Heart right ventricle (tissue), 16 donors: Measurements from ENCODE around the gene LENG9. TPM values are rescaled to one million over a fixed set of nuclear protein-coding genes. Genes with fewer than 3 reads are reported as not detected.
"Not testable (repeated sequence)": the region's sequence is repeated elsewhere in the genome, so short reads cannot be mapped to it uniquely, and the experiment has no call there.

Experiments used
- ATAC-seq, 8 donors: fragments of 200-7000 bp; cut with Tn5 transposase; one replicate each; pipeline ENCODE4 v1.9.1; 2020; ENCODE audit warnings: mild to moderate bottlenecking in 8 of 8, moderate library complexity in 8 of 8, moderate number of reproducible peaks in 1 of 8
- DNase-seq, 2 donors: peaks; one replicate each; pipeline ENCODE4 v3.0.0-alpha.2; 2020
- H3K27ac ChIP-seq, 10 donors: fragments of 200-600 bp; sonication (generic) in 2 of 10; one replicate each; pipeline versions ENCODE4 v1.5.0 to v1.8.0; 2020 to 2022; ENCODE audit warnings: mild to moderate bottlenecking in 3 of 10
- H3K27me3 ChIP-seq, 7 donors: fragments of 200-600 bp; one replicate each; pipeline ENCODE4 v1.8.0; 2021 to 2022; ENCODE audit warnings: mild to moderate bottlenecking in 2 of 7
- H3K36me3 ChIP-seq, 9 donors: fragments of 200-600 bp; sonication (generic) in 1 of 9; one replicate each; pipeline versions ENCODE4 v1.5.0 to v1.8.0; 2020 to 2022; ENCODE audit warnings: mild to moderate bottlenecking in 2 of 9
- H3K4me1 ChIP-seq, 9 donors: fragments of 200-600 bp; sonication (generic) in 1 of 9; one replicate each; pipeline versions ENCODE4 v1.5.0 to v1.8.0; 2020 to 2022; ENCODE audit warnings: mild to moderate bottlenecking in 4 of 9
- H3K4me3 ChIP-seq, 10 donors: fragments of 200-600 bp; sonication (generic) in 2 of 10; one replicate each; pipeline versions ENCODE4 v1.5.0 to v1.8.0; 2020 to 2022; ENCODE audit warnings: mild to moderate bottlenecking in 7 of 10, moderate library complexity in 2 of 10
- H3K9me3 ChIP-seq, 11 donors: fragments of 200-600 bp in 10 of 11; sonication (generic) in 2 of 11; one replicate each; pipeline versions ENCODE4 v1.5.0 to v1.8.0; 2013 to 2022; ENCODE audit warnings: mild to moderate bottlenecking in 2 of 11, control low read depth in 1 of 11, moderate library complexity in 1 of 11
- CTCF ChIP-seq, 9 donors: fragments of 200-600 bp; sonication (generic) in 2 of 9; IDR thresholded peaks; one replicate each; pipeline versions ENCODE4 v1.5.0 to v1.8.0; 2021 to 2022; ENCODE audit warnings: antibody characterized with exemption in 9 of 9, mild to moderate bottlenecking in 5 of 9, moderate library complexity in 1 of 9
- WGBS, 2 donors: extraction: QIAGEN DNeasy Blood & Tissue Kit; methylation state at CpG; one replicate each; pipeline ENCODE4 v1.1.7; 2013; ENCODE audit warnings: inconsistent platforms in 1 of 2; 5-methylcytosine and 5-hydroxymethylcytosine counted together
- intact Hi-C, 10 donors: fragments of 100-400 bp; cut with DNase I; formaldehyde crosslinking; loops; one replicate each; pipeline versions ENCODE4 v1.11.1 to v1.14.2; 2022
- polyA plus RNA-seq, 2 donors: library from polyadenylated mRNA; stranded (reverse); fragments of 200-250 nt; gene quantifications; one replicate each; pipeline ENCODE4 v1.2.3, GENCODE V29; 2013
- total RNA-seq, 10 donors: library from RNA; stranded (reverse); fragmentation: NEBNext Ultra II Directional in 3 of 10; extraction: Animal tissue kit (Norgen Biotek cat#: 25700) in 3 of 10; gene quantifications; one replicate each; pipeline versions ENCODE4 v1.2.1 to v1.2.4, GENCODE V29; 2021 to 2023
- donor health status: Arrhythmogenic right ventricular cardiomyopathy.
- donor health status: ischemic (EF 13 %, LVEDD 7.1; RV severe dilation, severe dysfunction).
- donor health status: healthy with polysubstance abuse.
- donor health status: DM: no; HTN: yes; CAD: no.
- donor health status: DM: no; HTN: no; CAD: no.
- donor health status: ischemic (EF 25% LVEDD 6.9; RV normal size, moderate dysfunction).
- donor health status: ischemic (EF 25% LVEDD 5.7; RV mildly dilated, moderate dysfunction).
- donor health status: healthy.
- donor health status: DM: yes; HTN: yes; CAD: no.
- donor health status: Ischemic cardiomyopathy.
- donor health status: ischemic (EF 35%, LVEDD 5.7; RV mildly dilated, moderate dysfunction).
- donor health status: nonischemic (EF 11% LVEDD 7.7; RV severe dilation, severe dysfunction).
- donor health status: DM: yes; HTN: yes; CAD: no.
- donor health status: PGD.
- donor health status: ischemic (EF 29% LVEDD 5.4; RV normal size, mild dysfunction).
- donor health status: nonischemic (EF 23%, LVEDD 6.1; RV moderate dilation, normal function).

The LENG9 gene
- total and polyA plus RNA-seq, 12 donors: 1.0 to 4.2 (median 1.6) TPM

GRCh38 chr19:54506079-54506478 is 42.5 kb upstream of the LENG9 start:
- DNase-seq (no peak), ATAC-seq (no peak)
- H3K9me3 ChIP-seq: no peaks in the 10 kb centered on the region
- no peak overlapping the region for H3K4me3 ChIP-seq
- 75% methylated on average over 10 of the region's 10 CpGs for WGBS, 2 donors
- H3K4me1 ChIP-seq: no peaks in the 10 kb centered on the region
- peaks cover 0 to 52% (median 16%) of the 10 kb centered on the region in 7 donors for H3K27me3 ChIP-seq
- TF ChIP-seq CTCF (IDR thresholded peaks at IDR 0.05): no peak
- H3K36me3 ChIP-seq: no peaks in the 10 kb centered on the region
- no peak overlapping the region for H3K27ac ChIP-seq
- intact Hi-C loops: no loop called here

- H3K4me3 ChIP-seq, H3K36me3 ChIP-seq, H3K9me3 ChIP-seq, H3K4me1 ChIP-seq, H3K27ac ChIP-seq, DNase-seq, intact Hi-C loops, ATAC-seq: not testable (repeated sequence)
- H3K27me3 ChIP-seq: peaks cover 0 to 56% (median 16%) of the 10 kb centered on the region in 7 donors
- WGBS, 2 donors: 83 to 84% methylated on average over 4 of the region's 4 CpGs
Observed at GRCh38 chr19:54505542-54505941, 42.0 kb upstream of the LENG9 start.

GRCh38 chr19:54502518-54503048 is 39.0 kb upstream of the LENG9 start, which contains the start of gene LAIR2:
LAIR2 (plus strand) TSS chr19:54502831; CDS start chr19:54502919, 88 bp downstream.
- intact Hi-C loops: no loop called here
- 65 to 69% methylated on average over 14 of the region's 14 CpGs for WGBS, 2 donors
- H3K27me3 ChIP-seq: peaks cover 0 to 67% (median 14%) of the 10 kb centered on the region in 7 donors
- DNase-seq: no peak
- H3K4me3 ChIP-seq: peak within 1 kb of the TSS in 1 of 10 donors; percentile 18
- TF ChIP-seq CTCF (IDR thresholded peaks at IDR 0.05): no peak
- no peaks in the 10 kb centered on the region for H3K9me3 ChIP-seq
- ATAC-seq: no peak
- no peaks in the 10 kb centered on the region for H3K4me1 ChIP-seq
- no peak within 1 kb of the TSS for H3K27ac ChIP-seq
- no peaks in the 10 kb centered on the region for H3K36me3 ChIP-seq

- peaks cover 0 to 76% (median 16%) of the 10 kb centered on the region in 7 donors for H3K27me3 ChIP-seq
- H3K9me3 ChIP-seq, ATAC-seq, H3K4me3 ChIP-seq, H3K4me1 ChIP-seq, H3K36me3 ChIP-seq, H3K27ac ChIP-seq, DNase-seq, intact Hi-C loops: not testable (repeated sequence)
- WGBS, 2 donors: 76 to 77% methylated on average over 9 of the region's 9 CpGs
Observed at GRCh38 chr19:54498451-54498772, 34.8 kb upstream of the LENG9 start.

GRCh38 chr19:54497747-54498450 is 34.3 kb upstream of the LENG9 start:
- peaks cover 0 to 77% (median 18%) of the 10 kb centered on the region in 7 donors for H3K27me3 ChIP-seq
- DNase-seq, intact Hi-C loops, H3K4me1 ChIP-seq, H3K9me3 ChIP-seq, H3K27ac ChIP-seq, H3K4me3 ChIP-seq, H3K36me3 ChIP-seq, ATAC-seq: not testable (repeated sequence)
- 74 to 75% methylated on average over 9 of the region's 15 CpGs for WGBS, 2 donors

GRCh38 chr19:54495284-54495683 is 31.7 kb upstream of the LENG9 start:
- intact Hi-C loops, DNase-seq, H3K9me3 ChIP-seq, ATAC-seq, H3K4me1 ChIP-seq, H3K27ac ChIP-seq, H3K36me3 ChIP-seq, H3K4me3 ChIP-seq: not testable (repeated sequence)
- WGBS, 2 donors: 63 to 70% methylated on average over 5 of the region's 5 CpGs
- peaks cover 0 to 85% (median 24%) of the 10 kb centered on the region in 7 donors for H3K27me3 ChIP-seq
